Stimulated activated CD4-positive, alpha-beta T cell treated with anti-CD3 and anti-CD28 coated beads, Interleukin-15, amount 100 ng/mL, for 1 hour (primary cell): Measurements from ENCODE around the gene STK17B.
"Not testable (repeated sequence)": the region's sequence is repeated elsewhere in the genome, so short reads cannot be mapped to it uniquely, and the experiment has no call there.

ENCODE experiments used
- DNase-seq, 2 donors: peaks; one replicate each; pipeline ENCODE4 v3.0.0-alpha.2; 2020; ENCODE audit warnings: low read depth in 1 of 2, low spot score in 1 of 2

The STK17B gene

GRCh38 chr2:196113061-196113974 lies 58.1 kb downstream of the STK17B start:
- no peak for DNase-seq

- no peak for DNase-seq
These were observed 58.9 kb downstream of the STK17B start for GRCh38 chr2:196112418-196113034.

- no peak for DNase-seq
These were observed 62.8 kb downstream of the STK17B start for GRCh38 chr2:196108604-196109003.

GRCh38 chr2:196105951-196106350 lies 65.4 kb downstream of the STK17B start:
- DNase-seq = no peak

- no peak for DNase-seq
These were observed 67.3 kb downstream of the STK17B start for GRCh38 chr2:196104066-196104465.

GRCh38 chr2:196103626-196104025 lies 67.8 kb downstream of the STK17B start:
- DNase-seq = no peak

- peak in 1 of 2 donors; percentile 14 for DNase-seq
These were observed 69.9 kb downstream of the STK17B start for GRCh38 chr2:196101325-196101991.

GRCh38 chr2:196099916-196100315 lies 71.5 kb downstream of the STK17B start:
- DNase-seq = no peak

- DNase-seq = no peak
These were observed 73.3 kb downstream of the STK17B start for GRCh38 chr2:196097864-196098660.

- no peak for DNase-seq
These were observed 74.2 kb downstream of the STK17B start for GRCh38 chr2:196096982-196097745.

GRCh38 chr2:196096264-196096663 lies 75.1 kb downstream of the STK17B start:
- no peak for DNase-seq

- DNase-seq = not testable (repeated sequence)
These were observed 81.9 kb downstream of the STK17B start for GRCh38 chr2:196089448-196089847.

GRCh38 chr2:196088203-196088602 lies 83.2 kb downstream of the STK17B start:
- no peak for DNase-seq

- no peak for DNase-seq
These were observed 84.6 kb downstream of the STK17B start for GRCh38 chr2:196086517-196087368.

GRCh38 chr2:196083601-196084000 lies 87.8 kb downstream of the STK17B start:
- no peak for DNase-seq
